GM19238 (cell line): ENCODE measurements around the gene SARS2.
"Not testable (repeated sequence)": the region's sequence is repeated elsewhere in the genome, so short reads cannot be mapped to it uniquely, and the experiment has no call there.

ENCODE experiments used
- DNase-seq: peaks from one replicate; pipeline ENCODE4 v3.0.0; 2011; ENCODE audit warnings: low spot score; ENCODE audit not compliant: insufficient read length

Gene SARS2

GRCh38 chr19:38893341-38893771 lies 37.2 kb downstream of the SARS2 start:
- no peak for DNase-seq

GRCh38 chr19:38892841-38893240 lies 37.7 kb downstream of the SARS2 start:
- no peak for DNase-seq

- DNase-seq, result no peak
These were observed 38.8 kb downstream of the SARS2 start for GRCh38 chr19:38891771-38892170.

- no peak for DNase-seq
These were observed 39.9 kb downstream of the SARS2 start for GRCh38 chr19:38890686-38891085.

- DNase-seq, result no peak
These were observed 40.8 kb downstream of the SARS2 start for GRCh38 chr19:38889803-38890202.

- no peak for DNase-seq
These were observed 41.7 kb downstream of the SARS2 start for GRCh38 chr19:38888876-38889275.

GRCh38 chr19:38884691-38885090 lies 45.9 kb downstream of the SARS2 start:
- not testable (repeated sequence) for DNase-seq

GRCh38 chr19:38883286-38883685 lies 47.3 kb downstream of the SARS2 start:
- no peak for DNase-seq

- no peak for DNase-seq
These were observed 49.5 kb downstream of the SARS2 start for GRCh38 chr19:38880882-38881609.

- DNase-seq, result no peak
These were observed 50.3 kb downstream of the SARS2 start for GRCh38 chr19:38880076-38880881.

GRCh38 chr19:38879400-38879751 lies 51.2 kb downstream of the SARS2 start:
- no peak for DNase-seq

GRCh38 chr19:38878575-38879399 lies 51.8 kb downstream of the SARS2 start:
- no peak for DNase-seq

- DNase-seq, result peak; percentile 89
These were observed 52.6 kb downstream of the SARS2 start, which contains the start of gene RINL for GRCh38 chr19:38877781-38878574. RINL (minus strand) TSS chr19:38878275; CDS start chr19:38876742, 1,533 bp downstream.

GRCh38 chr19:38875656-38876395 lies 54.7 kb downstream of the SARS2 start:
- no peak for DNase-seq

GRCh38 chr19:38873400-38873799 lies 57.2 kb downstream of the SARS2 start:
- not testable (repeated sequence) for DNase-seq

GRCh38 chr19:38870612-38871011 lies 60.0 kb downstream of the SARS2 start:
- DNase-seq, result no peak

- DNase-seq, result peak; percentile 82
These were observed 60.5 kb downstream of the SARS2 start for GRCh38 chr19:38869836-38870607.

- DNase-seq, result no peak
These were observed 61.3 kb downstream of the SARS2 start for GRCh38 chr19:38869160-38869835.

- DNase-seq, result no peak
These were observed 62.0 kb downstream of the SARS2 start for GRCh38 chr19:38868551-38868950.
